GM10266 (cell line): Measurements from ENCODE around the gene UEVLD.
"Not testable (repeated sequence)": the region's sequence is repeated elsewhere in the genome, so short reads cannot be mapped to it uniquely, and the experiment has no call there.

Source experiments
- DNase-seq: peaks from one replicate; pipeline ENCODE4 v3.0.0; 2012; ENCODE audit errors: extremely low spot score
- CTCF ChIP-seq: IDR thresholded peaks from 2 replicates; pipeline ENCODE4 v1.5.1; 2012; ENCODE audit warnings: mild to moderate bottlenecking, low read depth; ENCODE audit not compliant: control insufficient read depth, insufficient read depth; ENCODE audit errors: missing control alignments

The UEVLD gene

GRCh38 chr11:18608376-18608775, 19.8 kb upstream of the UEVLD start:
- no peak for DNase-seq
- no peak for TF ChIP-seq CTCF

- DNase-seq, result no peak
- TF ChIP-seq CTCF, result no peak
Measured at GRCh38 chr11:18600915-18601569, 12.5 kb upstream of the UEVLD start.

- TF ChIP-seq CTCF, result no peak
Measured at GRCh38 chr11:18599739-18600230, 11.3 kb upstream of the UEVLD start, which contains the start of gene MISFA. MISFA (plus strand) TSS chr11:18599789; CDS start chr11:18599929, 140 bp downstream.

GRCh38 chr11:18594999-18595749, 6.6 kb upstream of the UEVLD start:
- no peak for TF ChIP-seq CTCF
- no peak for DNase-seq

More at GRCh38 chr11:18599739-18600230, 11.3 kb upstream of the UEVLD start, which contains the start of gene MISFA:
- DNase-seq, result no peak

GRCh38 chr11:18594088-18594487, 5.6 kb upstream of the UEVLD start:
- DNase-seq, result not testable (repeated sequence)

- DNase-seq, result no peak
- TF ChIP-seq CTCF, result no peak
Measured at GRCh38 chr11:18590571-18590970, 2.0 kb upstream of the UEVLD start.

- no peak for TF ChIP-seq CTCF
- no peak for DNase-seq
Measured at GRCh38 chr11:18581825-18582224, 6.7 kb downstream of the UEVLD start.
